GM23248 (cell line): ENCODE data around the gene TSPAN14.

Experiments
- EZH2 ChIP-seq: fragments of 200-600 bp; sonication (generic); IDR thresholded peaks from 2 replicates; pipeline ENCODE4 v1.6.1; 2018; ENCODE audit warnings: antibody characterized with exemption, mild to moderate bottlenecking; ENCODE audit not compliant: insufficient read depth, poor library complexity, severe bottlenecking
- EZH2phosphoT487 ChIP-seq: fragments of 200-600 bp; sonication (generic); IDR thresholded peaks from 2 replicates; pipeline ENCODE4 v1.6.1; 2018; ENCODE audit warnings: antibody characterized with exemption, moderate library complexity, mild to moderate bottlenecking, low read depth; ENCODE audit not compliant: insufficient read depth

DNA sequence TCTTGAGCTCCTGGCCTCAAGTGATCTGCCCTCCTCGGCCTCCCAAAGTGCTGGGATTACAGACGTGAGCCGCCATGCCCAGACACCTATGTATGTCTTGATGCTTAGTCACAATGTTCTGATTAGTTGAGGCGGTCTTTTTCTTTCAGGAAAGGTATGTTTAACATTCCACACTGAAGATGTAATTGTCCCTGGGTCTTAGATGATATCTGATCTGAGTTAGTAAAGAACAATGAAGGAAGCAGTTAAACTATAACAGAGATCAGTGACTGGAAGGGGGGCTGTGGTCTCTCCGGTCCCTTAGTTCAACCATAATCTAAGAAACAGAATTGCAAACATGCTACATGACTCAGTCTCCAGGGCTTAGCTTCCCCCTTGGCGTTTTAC lies 52.1 kb downstream of the TSPAN14 start:
- TF ChIP-seq EZH2 (no peak), EZH2phosphoT487 (no peak)
